GM21825 (cell line): ENCODE measurements around the gene TEX264.
"Not testable (repeated sequence)": the region's sequence is repeated elsewhere in the genome, so short reads cannot be mapped to it uniquely, and the experiment has no call there.

ENCODE experiments used
- ATAC-seq: cut with Tn5 transposase; IDR thresholded peaks from one replicate; pipeline ENCODE4 v1.9.1; 2021; ENCODE audit warnings: mild to moderate bottlenecking, moderate library complexity; ENCODE audit not compliant: unreplicated experiment

The TEX264 gene

GRCh38 chr3:51670823-51671733 is at the start of gene TEX264:
Gene TEX264 (plus strand): TSS chr3:51671252. CDS start chr3:51674305, 3,053 bp downstream.
- ATAC-seq = peak; percentile 66

- ATAC-seq = no peak
These were observed 48.6 kb upstream of the TEX264 start for GRCh38 chr3:51622413-51622812.

- no peak for ATAC-seq
These were observed 48.2 kb upstream of the TEX264 start for GRCh38 chr3:51622868-51623267.

- ATAC-seq = no peak
These were observed 40.5 kb upstream of the TEX264 start for GRCh38 chr3:51630513-51630912.

- no peak for ATAC-seq
These were observed 33.7 kb upstream of the TEX264 start for GRCh38 chr3:51637144-51637940.

- ATAC-seq = peak; percentile 65
These were observed 33.0 kb upstream of the TEX264 start for GRCh38 chr3:51637941-51638471.

- no peak for ATAC-seq
These were observed 28.6 kb upstream of the TEX264 start for GRCh38 chr3:51642462-51642861.

GRCh38 chr3:51646091-51646490 is 25.0 kb upstream of the TEX264 start:
- ATAC-seq = no peak

- ATAC-seq = not testable (repeated sequence)
These were observed 18.9 kb upstream of the TEX264 start for GRCh38 chr3:51652103-51652502.

GRCh38 chr3:51653409-51653808 is 17.6 kb upstream of the TEX264 start:
- not testable (repeated sequence) for ATAC-seq

GRCh38 chr3:51657234-51657633 is 13.8 kb upstream of the TEX264 start:
- no peak for ATAC-seq

GRCh38 chr3:51659942-51660341 is 11.1 kb upstream of the TEX264 start:
- ATAC-seq = no peak

- no peak for ATAC-seq
These were observed 8.6 kb upstream of the TEX264 start for GRCh38 chr3:51662456-51662855.

GRCh38 chr3:51668756-51669155 is 2.3 kb upstream of the TEX264 start:
- no peak for ATAC-seq

- peak; percentile 26 for ATAC-seq
These were observed 1.6 kb upstream of the TEX264 start for GRCh38 chr3:51669241-51670052.

GRCh38 chr3:51670053-51670822 is 814 bp upstream of the TEX264 start:
- no peak for ATAC-seq

GRCh38 chr3:51671734-51672475 is 853 bp downstream of the TEX264 start:
- ATAC-seq = peak; percentile 30

- ATAC-seq = no peak
These were observed 2.2 kb downstream of the TEX264 start for GRCh38 chr3:51673181-51673801.
